RWPE2 (cell line): ENCODE measurements around the gene C2CD2.

ENCODE experiments used
- ATAC-seq: fragments of 200-7000 bp; cut with Tn5 transposase; 3 replicates; pipeline ENCODE4 v1.9.1; 2021; ENCODE audit warnings: low read depth
- DNase-seq: peaks from one replicate; pipeline ENCODE4 v3.0.0-alpha.2; 2020; ENCODE audit warnings: low spot score
- H3K27ac ChIP-seq: fragments of 450-650 bp; 2 replicates; pipeline ENCODE4 v1.5.1; 2017; ENCODE audit warnings: mild to moderate bottlenecking; ENCODE audit not compliant: poor library complexity, severe bottlenecking
- H3K27me3 ChIP-seq: fragments of 250-450 bp; sonication (Bioruptor Pico); 2 replicates; pipeline ENCODE4 v1.5.1; 2021; ENCODE audit warnings: mild to moderate bottlenecking, moderate library complexity; ENCODE audit not compliant: insufficient read depth, poor library complexity, severe bottlenecking
- H3K36me3 ChIP-seq: fragments of 250-450 bp; sonication (Bioruptor Pico); 2 replicates; pipeline ENCODE4 v1.5.1; 2020; ENCODE audit warnings: low read depth, mild to moderate bottlenecking, moderate library complexity
- H3K4me1 ChIP-seq: fragments of 250-450 bp; sonication (Bioruptor Pico); 2 replicates; pipeline ENCODE4 v1.5.1; 2021; ENCODE audit warnings: mild to moderate bottlenecking, moderate library complexity; ENCODE audit not compliant: insufficient read depth, poor library complexity, severe bottlenecking
- H3K4me3 ChIP-seq: fragments of 250-450 bp; sonication (Bioruptor Pico); 2 replicates; pipeline ENCODE4 v1.5.1; 2021; ENCODE audit warnings: mild to moderate bottlenecking, moderate library complexity; ENCODE audit not compliant: severe bottlenecking
- H3K9me3 ChIP-seq: fragments of 250-450 bp; sonication (Bioruptor Pico); 2 replicates; pipeline ENCODE4 v1.5.1; 2021; ENCODE audit warnings: mild to moderate bottlenecking, moderate library complexity; ENCODE audit not compliant: severe bottlenecking
- CTCF ChIP-seq: fragments of 450-650 bp; IDR thresholded peaks from one replicate; pipeline ENCODE4 v1.5.1; 2017; ENCODE audit warnings: mild to moderate bottlenecking, moderate library complexity; ENCODE audit not compliant: poor library complexity, severe bottlenecking

Gene C2CD2

GRCh38 chr21:41926117-41926806, 27.6 kb downstream of the C2CD2 start:
- Histone ChIP-seq H3K27me3 (no peaks in the 10 kb centered on the region), H3K9me3 (no peaks in the 10 kb centered on the region), H3K36me3 (no peaks in the 10 kb centered on the region), H3K27ac (peak overlapping the region; percentile 59), H3K4me1 (peaks cover 29% of the 10 kb centered on the region), H3K4me3 (peak overlapping the region; percentile 26)
- DNase-seq (no peak), ATAC-seq (peak; percentile 66)
- TF ChIP-seq CTCF = no peak

GRCh38 chr21:41925767-41926116, 28.1 kb downstream of the C2CD2 start:
- DNase-seq (no peak), ATAC-seq (no peak)
- H3K36me3 ChIP-seq = no peaks in the 10 kb centered on the region
- H3K4me1 ChIP-seq = peaks cover 27% of the 10 kb centered on the region
- no peaks in the 10 kb centered on the region for H3K27me3 ChIP-seq
- H3K4me3 ChIP-seq = no peak overlapping the region
- TF ChIP-seq CTCF = no peak
- no peaks in the 10 kb centered on the region for H3K9me3 ChIP-seq
- peak overlapping the region; percentile 59 for H3K27ac ChIP-seq

GRCh38 chr21:41924368-41924754, 29.5 kb downstream of the C2CD2 start:
- Histone ChIP-seq H3K36me3 (no peaks in the 10 kb centered on the region; the same call in 1 of the 2 replicates), H3K9me3 (no peaks in the 10 kb centered on the region), H3K27ac (no peak overlapping the region), H3K4me1 (peaks cover 14% of the 10 kb centered on the region), H3K27me3 (no peaks in the 10 kb centered on the region), H3K4me3 (no peak overlapping the region)
- no peak for TF ChIP-seq CTCF
- no peak for ATAC-seq
- no peak for DNase-seq

- ATAC-seq (no peak), DNase-seq (no peak)
- Histone ChIP-seq H3K27ac (no peak overlapping the region), H3K4me3 (no peak overlapping the region), H3K4me1 (peaks cover 11% of the 10 kb centered on the region), H3K9me3 (no peaks in the 10 kb centered on the region), H3K27me3 (no peaks in the 10 kb centered on the region), H3K36me3 (no peaks in the 10 kb centered on the region; the same call in 1 of the 2 replicates)
- TF ChIP-seq CTCF = no peak
These were observed 30.0 kb downstream of the C2CD2 start for GRCh38 chr21:41923631-41924367.

DNA sequence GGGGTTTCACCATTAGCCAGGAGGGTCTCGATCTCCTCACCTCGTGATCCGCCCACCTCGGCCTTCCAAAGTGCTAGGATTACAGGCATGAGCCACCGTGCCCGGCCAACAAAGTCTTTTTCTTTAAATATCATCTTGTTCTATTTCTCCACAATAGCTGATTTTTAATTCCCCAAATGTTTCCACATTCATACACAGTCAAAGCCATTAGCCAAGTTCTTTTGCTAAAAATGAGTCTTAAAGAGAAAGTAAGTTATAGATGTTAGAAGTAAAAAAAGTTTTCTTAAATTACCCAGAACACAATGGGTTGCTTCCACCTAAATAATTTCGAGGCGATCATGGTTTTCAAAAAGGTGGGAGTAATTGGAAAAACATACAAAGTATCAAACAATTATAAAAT, 30.6 kb downstream of the C2CD2 start:
- DNase-seq (no peak), ATAC-seq (no peak)
- Histone ChIP-seq H3K36me3 (no peaks in the 10 kb centered on the region; the same call in 1 of the 2 replicates), H3K4me1 (peaks cover 11% of the 10 kb centered on the region), H3K4me3 (no peak overlapping the region), H3K27ac (no peak overlapping the region), H3K27me3 (no peaks in the 10 kb centered on the region), H3K9me3 (no peaks in the 10 kb centered on the region)
- TF ChIP-seq CTCF = no peak
